ENCODE measurements around the gene REX1BD.
"Not testable (repeated sequence)": the region's sequence is repeated elsewhere in the genome, so short reads cannot be mapped to it uniquely, and the experiment has no call there.

The REX1BD gene

GRCh38 chr19:18590273-18591272 lies 2.0 kb downstream of the REX1BD start:
- no peak overlapping the region for H3K4me3 ChIP-seq (ENCODE audit: low read depth, low read length)
- TF ChIP-seq CTCF (IDR thresholded peaks at IDR 0.05; ENCODE audit: control insufficient read depth, extremely low read depth, insufficient read depth) = no peak
- no peak for DNase-seq (ENCODE audit: low read depth)

- no peak for TF ChIP-seq CTCF (IDR thresholded peaks at IDR 0.05; ENCODE audit: control insufficient read depth, extremely low read depth, insufficient read depth)
- H3K4me3 ChIP-seq (ENCODE audit: low read depth, low read length) = no peak overlapping the region
- no peak for DNase-seq (ENCODE audit: low read depth)
These were observed 3.3 kb downstream of the REX1BD start for GRCh38 chr19:18591735-18592385.

DNA sequence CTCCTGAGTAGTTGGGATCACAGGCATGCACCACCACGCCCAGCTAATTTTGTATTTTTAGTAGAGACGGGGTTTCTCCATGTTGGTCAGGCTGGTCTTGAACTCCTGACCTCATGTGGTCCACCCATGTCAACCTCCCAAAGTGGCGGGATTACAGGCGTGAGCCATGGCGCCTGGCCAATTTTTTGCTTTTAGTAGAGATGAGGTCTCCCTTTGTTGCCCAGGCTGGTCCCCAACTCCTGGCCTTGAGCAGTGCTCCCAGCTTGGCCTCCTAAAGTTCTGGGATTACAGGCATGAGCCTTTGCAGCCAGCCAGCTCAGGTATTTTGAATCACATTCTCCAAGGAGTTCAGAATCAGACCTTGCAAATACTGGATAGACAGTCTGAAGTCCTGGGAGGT lies 4.1 kb downstream of the REX1BD start:
- H3K4me3 ChIP-seq (ENCODE audit: low read depth, low read length); DNase-seq (ENCODE audit: low read depth): not testable (repeated sequence)

DNA sequence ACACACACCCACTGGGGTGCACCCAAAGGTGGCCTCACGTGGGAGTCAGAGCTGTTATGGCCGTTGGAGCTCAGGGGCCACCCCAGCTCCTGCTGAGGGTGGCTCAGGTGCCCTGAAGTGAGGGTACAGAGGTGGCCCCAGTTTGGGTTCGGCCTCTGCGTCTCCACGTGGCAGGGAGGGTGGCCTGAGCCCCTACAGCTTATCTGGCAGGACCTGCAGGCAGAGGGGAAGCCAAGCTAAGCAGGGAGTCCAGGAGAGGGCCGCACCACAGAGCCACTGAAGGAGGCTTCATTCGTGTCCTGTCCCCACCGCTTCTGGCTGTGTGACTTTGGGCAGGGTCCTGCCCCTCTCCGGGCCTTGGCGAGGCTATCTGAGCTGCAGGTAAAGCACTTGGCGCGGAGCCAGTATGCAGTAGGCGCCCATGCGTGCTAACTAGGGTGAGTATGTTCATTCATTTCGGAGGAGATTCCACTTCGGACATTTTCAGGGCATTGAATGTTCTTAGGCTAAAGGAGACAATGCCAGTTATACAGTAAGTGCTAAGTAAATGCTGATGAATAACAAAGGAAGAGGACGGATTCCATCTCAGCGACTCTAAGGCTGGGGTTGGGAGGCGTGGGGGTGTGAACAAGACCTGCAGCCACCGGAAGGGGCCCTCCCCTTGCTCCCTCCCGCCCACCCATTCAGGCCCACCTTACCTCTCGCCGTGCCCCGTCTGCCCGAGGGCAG lies 4.9 kb downstream of the REX1BD start:
- DNase-seq (ENCODE audit: low read depth) = no peak
- TF ChIP-seq CTCF (IDR thresholded peaks at IDR 0.05; ENCODE audit: control insufficient read depth, extremely low read depth, insufficient read depth) = no peak
- no peak overlapping the region for H3K4me3 ChIP-seq (ENCODE audit: low read depth, low read length)

GRCh38 chr19:18594096-18594823 lies 5.7 kb downstream of the REX1BD start:
- peak; percentile 91 for TF ChIP-seq CTCF (IDR thresholded peaks at IDR 0.05; ENCODE audit: control insufficient read depth, extremely low read depth, insufficient read depth)
- peak overlapping the region; percentile 40 for H3K4me3 ChIP-seq (ENCODE audit: low read depth, low read length)
- peak; percentile 25 for DNase-seq (ENCODE audit: low read depth)

GRCh38 chr19:18594824-18595373 lies 6.3 kb downstream of the REX1BD start:
- TF ChIP-seq CTCF (IDR thresholded peaks at IDR 0.05; ENCODE audit: control insufficient read depth, extremely low read depth, insufficient read depth) = no peak
- peak overlapping the region; percentile 40 for H3K4me3 ChIP-seq (ENCODE audit: low read depth, low read length)
- DNase-seq (ENCODE audit: low read depth) = no peak
